ENCODE data around the gene FYN.

FYN gene

GRCh38 chr6:111679126-111679858, 194.0 kb downstream of the FYN start:
- TF ChIP-seq POLR2A (IDR thresholded peaks at IDR 0.05; ENCODE audit: extremely low read depth, insufficient read length), result no peak
- no peak for TF ChIP-seq MYC (IDR thresholded peaks at IDR 0.05; ENCODE audit: low read depth, low read length)
- no peak for TF ChIP-seq CTCF (IDR thresholded peaks at IDR 0.05; ENCODE audit: low read depth, low read length)
- DNase-seq (ENCODE audit: low read depth), result no peak
- no peak overlapping the region for H3K4me3 ChIP-seq (ENCODE audit: low read depth, low read length)

- no peak for TF ChIP-seq CTCF (IDR thresholded peaks at IDR 0.05; ENCODE audit: low read depth, low read length)
- TF ChIP-seq MYC (IDR thresholded peaks at IDR 0.05; ENCODE audit: low read depth, low read length), result no peak
- no peak for DNase-seq (ENCODE audit: low read depth)
- no peak overlapping the region for H3K4me3 ChIP-seq (ENCODE audit: low read depth, low read length)
These were observed 195.8 kb downstream of the FYN start for GRCh38 chr6:111677249-111677990.

GRCh38 chr6:111676383-111676782, 196.9 kb downstream of the FYN start:
- H3K4me3 ChIP-seq (ENCODE audit: low read depth, low read length), result no peak overlapping the region
- DNase-seq (ENCODE audit: low read depth), result no peak
- TF ChIP-seq MAX (IDR thresholded peaks at IDR 0.05; ENCODE audit: low read depth, low read length) (no peak), POLR2A (IDR thresholded peaks at IDR 0.05; ENCODE audit: extremely low read depth, insufficient read length) (no peak), CTCF (IDR thresholded peaks at IDR 0.05; ENCODE audit: low read depth, low read length) (no peak), MYC (IDR thresholded peaks at IDR 0.05; ENCODE audit: low read depth, low read length) (no peak)

GRCh38 chr6:111674883-111675282, 198.4 kb downstream of the FYN start:
- TF ChIP-seq MAX (IDR thresholded peaks at IDR 0.05; ENCODE audit: low read depth, low read length) (no peak), CTCF (IDR thresholded peaks at IDR 0.05; ENCODE audit: low read depth, low read length) (no peak)
- DNase-seq (ENCODE audit: low read depth), result no peak

GRCh38 chr6:111674413-111674812, 198.8 kb downstream of the FYN start:
- no peak for TF ChIP-seq POLR2A (IDR thresholded peaks at IDR 0.05; ENCODE audit: extremely low read depth, insufficient read length)
- TF ChIP-seq MYC (IDR thresholded peaks at IDR 0.05; ENCODE audit: low read depth, low read length), result no peak
- TF ChIP-seq MAX (IDR thresholded peaks at IDR 0.05; ENCODE audit: low read depth, low read length), result no peak
- no peak for TF ChIP-seq CTCF (IDR thresholded peaks at IDR 0.05; ENCODE audit: low read depth, low read length)
- no peak overlapping the region for H3K4me3 ChIP-seq (ENCODE audit: low read depth, low read length)
- no peak for DNase-seq (ENCODE audit: low read depth)

More at GRCh38 chr6:111674883-111675282, 198.4 kb downstream of the FYN start:
- no peak overlapping the region for H3K4me3 ChIP-seq (ENCODE audit: low read depth, low read length)
